Bone marrow (tissue), 2 donors: Measurements from ENCODE around the gene SIGLEC12.
"Not testable (repeated sequence)": the region's sequence is repeated elsewhere in the genome, so short reads cannot be mapped to it uniquely, and the experiment has no call there.

ENCODE experiments used
- DNase-seq, 2 donors: peaks; one replicate each; lab custom pipeline; 2025; lab: John Stamatoyannopoulos, UW

SIGLEC12 gene

GRCh38 chr19:51458051-51458645, 43.5 kb downstream of the SIGLEC12 start, which contains the start of gene SIGLEC8:
SIGLEC8 (minus strand) TSS chr19:51458454; CDS start chr19:51458387, 67 bp downstream.
- no peak for DNase-seq

- no peak for DNase-seq
Observed at GRCh38 chr19:51457351-51458013, 44.1 kb downstream of the SIGLEC12 start.

GRCh38 chr19:51456541-51457290, 44.9 kb downstream of the SIGLEC12 start:
- DNase-seq = no peak

- no peak for DNase-seq
Observed at GRCh38 chr19:51450730-51451307, 50.8 kb downstream of the SIGLEC12 start.

GRCh38 chr19:51448411-51449016, 53.1 kb downstream of the SIGLEC12 start:
- peak in 1 of 2 donors; percentile 5 for DNase-seq

GRCh38 chr19:51448011-51448410, 53.6 kb downstream of the SIGLEC12 start:
- DNase-seq = no peak

GRCh38 chr19:51447510-51447909, 54.1 kb downstream of the SIGLEC12 start:
- DNase-seq = not testable (repeated sequence)

- DNase-seq = peak in 1 of 2 donors; percentile 48
Observed at GRCh38 chr19:51441410-51442390, 59.9 kb downstream of the SIGLEC12 start.
